AG10803 (cell line): ENCODE results near the gene BST1.

Experiments
- DNase-seq: peaks from one replicate; pipeline ENCODE4 v3.0.0; 2010; ENCODE audit warnings: low read depth
- H3K4me3 ChIP-seq: 2 replicates; pipeline ENCODE4 v1.5.1; 2011; ENCODE audit warnings: mild to moderate bottlenecking, low read length, control low read depth
- CTCF ChIP-seq: conservative IDR thresholded peaks from 2 replicates; pipeline ENCODE4 v1.5.1; 2011; ENCODE audit warnings: mild to moderate bottlenecking, low read length, control low read depth, inconsistent platforms

BST1 gene

GRCh38 chr4:15695240-15695699 lies 7.6 kb upstream of the BST1 start:
- H3K4me3 ChIP-seq, result no peak overlapping the region
- peak; percentile 22 for TF ChIP-seq CTCF
- DNase-seq, result peak; percentile 99

GRCh38 chr4:15695729-15696128 lies 7.1 kb upstream of the BST1 start:
- DNase-seq, result peak; percentile 25
- no peak for TF ChIP-seq CTCF
- no peak overlapping the region for H3K4me3 ChIP-seq

GRCh38 chr4:15696866-15697265 lies 6.0 kb upstream of the BST1 start:
- DNase-seq, result no peak
- H3K4me3 ChIP-seq, result no peak overlapping the region
- no peak for TF ChIP-seq CTCF

- TF ChIP-seq CTCF, result no peak
- peak overlapping the region; percentile 65 for H3K4me3 ChIP-seq
Observed at GRCh38 chr4:15703439-15703838, 574 bp downstream of the BST1 start.

DNA sequence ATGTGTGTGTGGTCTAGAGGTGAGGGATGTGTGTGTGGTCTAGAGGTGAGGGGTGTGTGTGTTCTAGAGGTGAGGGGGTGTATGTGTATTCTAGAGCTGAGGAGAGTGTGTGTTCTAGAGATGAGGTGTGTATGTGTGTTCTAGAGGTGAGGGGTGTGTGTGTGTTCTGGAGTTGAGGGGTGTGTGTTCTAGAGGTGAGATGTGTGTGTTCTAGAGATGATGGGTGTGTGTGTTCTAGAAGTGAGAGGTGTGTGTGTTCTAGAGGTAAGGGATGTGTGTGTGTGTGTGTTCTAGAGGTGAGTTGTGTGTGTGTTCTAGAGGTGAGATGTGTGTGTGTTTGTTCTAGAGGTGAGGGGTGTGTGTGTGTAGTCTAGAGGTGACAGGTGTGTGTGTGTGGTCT lies 1.3 kb downstream of the BST1 start:
- no peak for TF ChIP-seq CTCF
- no peak overlapping the region for H3K4me3 ChIP-seq
- DNase-seq, result no peak

More at GRCh38 chr4:15703439-15703838, 574 bp downstream of the BST1 start:
- no peak for DNase-seq

DNA sequence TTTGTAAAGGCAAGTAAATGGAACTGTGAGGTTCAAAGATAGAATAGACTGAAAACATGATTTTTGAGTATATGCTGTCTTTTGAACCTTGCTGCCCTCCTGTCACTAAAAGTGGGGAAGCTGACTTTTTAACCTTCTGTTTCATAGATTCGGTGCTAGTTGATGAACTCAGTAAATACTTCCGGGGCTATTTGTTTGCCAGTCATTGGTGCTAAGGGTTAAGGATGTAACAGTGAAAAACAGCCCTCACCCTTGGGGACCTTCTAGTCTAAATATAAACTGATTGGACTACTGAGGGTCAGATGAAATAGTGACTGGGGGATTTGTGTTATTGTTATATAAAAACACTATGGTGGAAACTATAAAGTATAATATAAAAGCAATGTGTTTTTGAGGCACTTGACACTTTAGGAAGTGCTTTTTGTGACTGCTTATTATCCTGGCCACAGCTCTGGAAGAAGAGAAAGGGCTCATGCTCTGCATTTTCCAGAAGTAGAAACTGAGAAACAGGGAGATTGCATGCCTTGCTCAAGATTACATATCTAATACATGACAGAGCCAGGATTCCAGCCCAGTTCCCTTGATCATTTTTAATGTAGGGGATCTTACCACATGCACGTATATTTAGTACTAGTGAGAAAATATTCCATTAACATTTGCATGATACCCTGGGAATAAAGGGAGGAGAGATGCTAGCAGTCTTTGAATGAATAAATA lies 3.9 kb downstream of the BST1 start:
- H3K4me3 ChIP-seq, result no peak overlapping the region
- TF ChIP-seq CTCF, result no peak
- DNase-seq, result peak; percentile 38

DNA sequence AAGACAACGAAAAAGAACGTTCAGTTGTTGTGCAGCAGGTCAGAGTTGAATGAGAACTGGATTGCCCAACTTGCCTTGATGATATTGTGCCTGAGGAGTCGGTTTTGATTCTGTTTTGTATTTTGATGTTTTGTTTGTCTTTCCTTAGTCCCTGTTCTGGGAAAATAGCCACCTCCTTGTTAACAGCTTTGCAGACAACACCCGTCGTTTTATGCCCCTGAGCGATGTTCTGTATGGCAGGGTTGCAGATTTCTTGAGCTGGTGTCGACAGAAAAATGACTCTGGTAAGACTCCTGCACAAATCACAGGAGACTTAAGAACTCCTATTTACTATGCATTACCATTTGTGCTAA lies 4.5 kb downstream of the BST1 start:
- TF ChIP-seq CTCF, result no peak
- no peak overlapping the region for H3K4me3 ChIP-seq
- DNase-seq, result no peak
